ENCODE measurements around the gene PPP1R17.
A peak's percentile ranks its signal among the peaks of the same experiment; 100 is the strongest.

PPP1R17 gene

GRCh38 chr7:31687024-31687748 is at the start of gene PPP1R17:
Gene PPP1R17 (plus strand): TSS chr7:31687215. CDS start chr7:31692442, 5,227 bp downstream.
- DNase-seq (ENCODE audit: low read depth): no peak

GRCh38 chr7:31640381-31640780 is 46.6 kb upstream of the PPP1R17 start:
- no peak for DNase-seq (ENCODE audit: low read depth)

GRCh38 chr7:31642681-31643115 is 44.3 kb upstream of the PPP1R17 start:
- peak; percentile 36 for DNase-seq (ENCODE audit: low read depth)

GRCh38 chr7:31646942-31647341 is 40.1 kb upstream of the PPP1R17 start:
- DNase-seq (ENCODE audit: low read depth): no peak

GRCh38 chr7:31647511-31647910 is 39.5 kb upstream of the PPP1R17 start:
- no peak for DNase-seq (ENCODE audit: low read depth)

GRCh38 chr7:31648288-31648687 is 38.7 kb upstream of the PPP1R17 start:
- peak; percentile 23 for DNase-seq (ENCODE audit: low read depth)

- DNase-seq (ENCODE audit: low read depth): no peak
These were observed 38.1 kb upstream of the PPP1R17 start for GRCh38 chr7:31648880-31649279.

- no peak for DNase-seq (ENCODE audit: low read depth)
These were observed 35.6 kb upstream of the PPP1R17 start for GRCh38 chr7:31651234-31652062.

- no peak for DNase-seq (ENCODE audit: low read depth)
These were observed 35.0 kb upstream of the PPP1R17 start for GRCh38 chr7:31652063-31652326.

GRCh38 chr7:31663072-31663471 is 23.9 kb upstream of the PPP1R17 start:
- no peak for DNase-seq (ENCODE audit: low read depth)

GRCh38 chr7:31664890-31665289 is 22.1 kb upstream of the PPP1R17 start:
- DNase-seq (ENCODE audit: low read depth): no peak

- no peak for DNase-seq (ENCODE audit: low read depth)
These were observed 21.5 kb upstream of the PPP1R17 start for GRCh38 chr7:31665546-31665945.

- DNase-seq (ENCODE audit: low read depth): no peak
These were observed 17.6 kb upstream of the PPP1R17 start for GRCh38 chr7:31669461-31669860.

- no peak for DNase-seq (ENCODE audit: low read depth)
These were observed 7.3 kb upstream of the PPP1R17 start for GRCh38 chr7:31679574-31680305.

GRCh38 chr7:31683445-31684225 is 3.4 kb upstream of the PPP1R17 start:
- no peak for DNase-seq (ENCODE audit: low read depth)

GRCh38 chr7:31688372-31688771 is 1.4 kb downstream of the PPP1R17 start:
- no peak for DNase-seq (ENCODE audit: low read depth)

GRCh38 chr7:31688996-31689395 is 2.0 kb downstream of the PPP1R17 start:
- no peak for DNase-seq (ENCODE audit: low read depth)

- DNase-seq (ENCODE audit: low read depth): no peak
These were observed 3.9 kb downstream of the PPP1R17 start for GRCh38 chr7:31690935-31691334.

- DNase-seq (ENCODE audit: low read depth): no peak
These were observed 5.4 kb downstream of the PPP1R17 start for GRCh38 chr7:31692451-31692850.

GRCh38 chr7:31692871-31693270 is 5.9 kb downstream of the PPP1R17 start:
- no peak for DNase-seq (ENCODE audit: low read depth)

GRCh38 chr7:31695859-31696614 is 9.0 kb downstream of the PPP1R17 start:
- no peak for DNase-seq (ENCODE audit: low read depth)

All from EH (cell line).